CD4-positive, alpha-beta T cell (primary cell): ENCODE measurements around the gene CSF1. TPM values are rescaled to one million over a fixed set of nuclear protein-coding genes. Genes with fewer than 3 reads are reported as not detected.
A peak's percentile ranks its signal among the peaks of the same experiment; 100 is the strongest.

Source experiments
- ATAC-seq: fragments of 200-7000 bp; cut with Tn5 transposase; one replicate; pipeline ENCODE4 v1.10.0; 2022; ENCODE audit warnings: mild to moderate bottlenecking; ENCODE audit not compliant: poor library complexity
- CTCF ChIA-PET: fragments of 350-600 bp; sonication (Branson Sonifier 250); formaldehyde crosslinking; loops from one replicate; lab custom pipeline; 2021; ENCODE audit warnings: antibody characterized with exemption, inconsistent platforms; lab: Charles Lee
- POLR2A ChIA-PET: fragments of 350-600 bp; sonication (Branson Sonifier 250); formaldehyde crosslinking; loops from one replicate; lab custom pipeline; 2021; ENCODE audit warnings: antibody characterized with exemption, inconsistent platforms; lab: Charles Lee
- DNase-seq, 14 experiments: peaks; one replicate each; pipeline ENCODE4 v3.0.0-alpha.2; 2013 to 2020; ENCODE audit warnings: mixed read lengths in 2 of 14
- H3K27ac ChIP-seq, 2 donors: one replicate each; pipeline versions ENCODE4 v1.5.1 to v1.7.0; 2013; ENCODE audit warnings: low read length in 2 of 2, low read depth in 1 of 2, mild to moderate bottlenecking in 1 of 2
- H3K27me3 ChIP-seq, 2 experiments: 1 replicate in 1 of 2; 2 replicates in 1 of 2; pipeline versions ENCODE4 v1.6.1 to v1.7.0; 2013; ENCODE audit warnings: low read length in 2 of 2, control low read depth in 1 of 2, mild to moderate bottlenecking in 1 of 2, moderate library complexity in 1 of 2; ENCODE audit not compliant: insufficient read depth in 2 of 2, control insufficient read depth in 1 of 2
- H3K36me3 ChIP-seq: one replicate; pipeline ENCODE4 v1.6.1; 2013; ENCODE audit warnings: low read length, control low read depth; ENCODE audit not compliant: insufficient read depth
- H3K4me1 ChIP-seq: one replicate; pipeline ENCODE4 v1.6.1; 2013; ENCODE audit warnings: low read length, control low read depth; ENCODE audit not compliant: insufficient read depth
- H3K4me3 ChIP-seq: one replicate; pipeline ENCODE4 v1.5.1; 2013; ENCODE audit warnings: mild to moderate bottlenecking, low read length, moderate library complexity
- H3K9me3 ChIP-seq, 2 experiments: 1 replicate in 1 of 2; 2 replicates in 1 of 2; pipeline versions ENCODE4 v1.6.1 to v1.7.0; 2013; ENCODE audit warnings: low read length in 2 of 2, mild to moderate bottlenecking in 2 of 2, control low read depth in 1 of 2, moderate library complexity in 1 of 2; ENCODE audit not compliant: control insufficient read depth in 1 of 2, insufficient read depth in 1 of 2
- H3K27ac Mint-ChIP-seq: one replicate; pipeline ENCODE4 v1.8.0; 2020; ENCODE audit warnings: mixed read lengths
- H3K27me3 Mint-ChIP-seq: one replicate; pipeline ENCODE4 v1.8.0; 2021; ENCODE audit warnings: mixed read lengths
- H3K36me3 Mint-ChIP-seq: one replicate; pipeline ENCODE4 v1.8.0; 2021; ENCODE audit warnings: low read depth, mixed read lengths
- H3K4me1 Mint-ChIP-seq: one replicate; pipeline ENCODE4 v1.8.0; 2021; ENCODE audit warnings: low read depth, mixed read lengths
- H3K4me3 Mint-ChIP-seq: one replicate; pipeline ENCODE4 v1.8.0; 2020; ENCODE audit warnings: mild to moderate bottlenecking, mixed read lengths
- H3K9me3 Mint-ChIP-seq: one replicate; pipeline ENCODE4 v1.8.0; 2020; ENCODE audit warnings: mixed read lengths
- intact Hi-C, 2 experiments: fragments of 100-400 bp; cut with DNase I in 1 of 2; cut with micrococcal nuclease in 1 of 2; formaldehyde crosslinking; loops; one replicate each; pipeline versions ENCODE4 v1.15.1 to v1.9.0; 2023 to 2025; cut with DNase I, micrococcal nuclease
- total RNA-seq, 174 experiments: library from RNA in 2 of 174; stranded (reverse) in 2 of 174; gene quantifications; one replicate each; pipeline ENCODE4 v1.2.3 and lab custom pipeline; 2021 to 2026
- TF ChIP-seq, protein P1 (sequence below): fragments of 200-600 bp; IDR thresholded peaks from one replicate; pipeline ENCODE4 v1.8.0; 2022; ENCODE audit warnings: antibody characterized with exemption, mild to moderate bottlenecking

Gene CSF1
- total RNA-seq, 2 experiments from 2014 or later: 6.5 to 6.7 TPM

DNA sequence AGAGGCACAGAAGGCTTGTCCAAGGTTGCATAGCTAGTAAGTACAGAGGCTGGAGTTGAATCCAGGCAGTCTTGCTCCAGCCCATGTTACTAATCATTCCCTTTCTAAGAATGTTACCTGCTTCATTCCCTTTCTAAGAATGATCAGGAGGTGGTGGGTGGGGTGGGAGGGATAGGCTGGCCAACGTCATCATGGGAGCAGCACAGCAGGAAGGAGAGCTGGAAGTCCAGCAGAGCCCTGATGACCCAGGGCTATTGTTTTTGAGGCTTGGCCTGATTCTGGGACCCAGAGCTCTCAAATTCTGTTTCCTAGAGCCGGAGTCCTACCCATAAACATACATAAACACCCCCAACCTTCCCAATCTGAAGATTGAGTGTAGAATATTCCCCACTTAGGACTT, 11.8 kb upstream of the CSF1 start:
- no peaks in the 10 kb centered on the region for H3K36me3 ChIP-seq
- intact Hi-C loops: no loop called here
- H3K36me3 Mint-ChIP-seq: no peaks in the 10 kb centered on the region
- no peaks in the 10 kb centered on the region for H3K27me3 Mint-ChIP-seq
- no peak overlapping the region for H3K27ac ChIP-seq
- H3K4me1 ChIP-seq: peaks cover 30% of the 10 kb centered on the region
- TF ChIP-seq, protein P1, sequence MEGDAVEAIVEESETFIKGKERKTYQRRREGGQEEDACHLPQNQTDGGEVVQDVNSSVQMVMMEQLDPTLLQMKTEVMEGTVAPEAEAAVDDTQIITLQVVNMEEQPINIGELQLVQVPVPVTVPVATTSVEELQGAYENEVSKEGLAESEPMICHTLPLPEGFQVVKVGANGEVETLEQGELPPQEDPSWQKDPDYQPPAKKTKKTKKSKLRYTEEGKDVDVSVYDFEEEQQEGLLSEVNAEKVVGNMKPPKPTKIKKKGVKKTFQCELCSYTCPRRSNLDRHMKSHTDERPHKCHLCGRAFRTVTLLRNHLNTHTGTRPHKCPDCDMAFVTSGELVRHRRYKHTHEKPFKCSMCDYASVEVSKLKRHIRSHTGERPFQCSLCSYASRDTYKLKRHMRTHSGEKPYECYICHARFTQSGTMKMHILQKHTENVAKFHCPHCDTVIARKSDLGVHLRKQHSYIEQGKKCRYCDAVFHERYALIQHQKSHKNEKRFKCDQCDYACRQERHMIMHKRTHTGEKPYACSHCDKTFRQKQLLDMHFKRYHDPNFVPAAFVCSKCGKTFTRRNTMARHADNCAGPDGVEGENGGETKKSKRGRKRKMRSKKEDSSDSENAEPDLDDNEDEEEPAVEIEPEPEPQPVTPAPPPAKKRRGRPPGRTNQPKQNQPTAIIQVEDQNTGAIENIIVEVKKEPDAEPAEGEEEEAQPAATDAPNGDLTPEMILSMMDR: no peak
- H3K9me3 Mint-ChIP-seq: no peaks in the 10 kb centered on the region
- no peak overlapping the region for H3K4me3 ChIP-seq
- peaks cover 7% of the 10 kb centered on the region for H3K4me1 Mint-ChIP-seq
- H3K27me3 ChIP-seq: no peaks in the 10 kb centered on the region
- POLR2A ChIA-PET: no interaction called here
- ATAC-seq (no peak), DNase-seq (no peak)
- no peaks in the 10 kb centered on the region for H3K9me3 ChIP-seq
- no peak overlapping the region for H3K4me3 Mint-ChIP-seq
- CTCF ChIA-PET: no interaction called here
- no peak overlapping the region for H3K27ac Mint-ChIP-seq

DNA sequence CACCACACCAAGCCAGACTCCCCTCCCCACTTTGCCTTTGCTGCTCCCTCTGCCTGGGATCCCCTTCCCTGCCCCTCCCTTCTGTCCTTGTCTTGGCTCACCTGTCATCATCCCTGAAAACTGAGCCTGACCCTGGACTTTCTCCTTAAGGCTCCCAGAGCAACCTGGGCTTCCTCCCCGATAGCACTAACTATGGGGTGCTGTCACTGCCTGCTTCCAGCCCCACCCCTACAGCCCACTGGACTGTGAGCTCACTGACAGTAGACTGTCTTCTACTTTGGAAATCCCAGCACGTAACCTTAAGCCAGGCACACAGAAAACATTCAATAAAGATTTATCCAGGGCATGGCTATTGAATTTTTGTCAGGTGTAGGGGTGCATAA, 9.5 kb upstream of the CSF1 start:
- Histone ChIP-seq H3K4me1 (peaks cover 25% of the 10 kb centered on the region), H3K27ac (no peak overlapping the region), H3K4me3 (no peak overlapping the region), H3K27me3 (no peaks in the 10 kb centered on the region), H3K36me3 (no peaks in the 10 kb centered on the region), H3K9me3 (no peaks in the 10 kb centered on the region)
- ChIA-PET CTCF (no interaction called here), POLR2A (no interaction called here)
- Mint-ChIP-seq H3K4me3 (no peak overlapping the region), H3K27ac (no peak overlapping the region), H3K27me3 (no peaks in the 10 kb centered on the region), H3K36me3 (no peaks in the 10 kb centered on the region), H3K4me1 (peaks cover 16% of the 10 kb centered on the region), H3K9me3 (no peaks in the 10 kb centered on the region)
- TF ChIP-seq, protein P1: no peak
- DNase-seq: no peak
- intact Hi-C loops: no loop called here
- ATAC-seq: no peak

DNA sequence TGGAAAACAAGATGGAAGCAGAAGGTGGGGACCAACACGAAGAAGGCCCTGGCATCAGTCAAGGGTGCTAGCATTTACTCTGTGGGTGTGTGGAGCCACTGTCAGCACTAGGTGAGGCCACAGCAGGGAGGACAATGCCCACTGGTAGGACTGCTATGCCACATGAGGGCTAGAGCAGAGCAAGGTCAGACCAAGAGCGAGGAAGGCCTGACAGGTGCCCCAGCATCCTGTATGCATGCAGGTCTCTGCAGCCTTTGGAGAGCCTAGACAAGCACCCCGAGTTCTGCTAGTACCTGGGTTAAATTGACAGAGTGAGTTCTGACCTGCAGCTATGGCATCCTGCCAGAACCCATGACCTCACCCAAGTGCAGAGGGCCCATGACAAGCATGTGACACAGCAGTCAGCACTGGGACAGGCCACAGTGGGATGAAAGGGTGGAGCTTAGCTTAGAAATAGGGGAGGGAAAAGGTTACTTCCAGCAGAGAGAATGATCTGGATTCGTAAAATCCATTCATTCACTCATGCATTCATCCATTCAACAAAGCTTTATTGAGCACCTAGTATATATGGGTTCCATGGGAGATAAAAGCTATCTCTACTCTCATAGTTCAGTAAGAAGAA, 9.0 kb upstream of the CSF1 start:
- intact Hi-C loops: no loop called here
- Mint-ChIP-seq H3K36me3 (no peaks in the 10 kb centered on the region), H3K27ac (no peak overlapping the region), H3K9me3 (no peaks in the 10 kb centered on the region), H3K27me3 (no peaks in the 10 kb centered on the region), H3K4me1 (peaks cover 21% of the 10 kb centered on the region), H3K4me3 (no peak overlapping the region)
- Histone ChIP-seq H3K9me3 (no peaks in the 10 kb centered on the region), H3K4me1 (peaks cover 26% of the 10 kb centered on the region), H3K27ac (no peak overlapping the region), H3K27me3 (no peaks in the 10 kb centered on the region), H3K36me3 (no peaks in the 10 kb centered on the region), H3K4me3 (no peak overlapping the region)
- ChIA-PET CTCF (no interaction called here), POLR2A (no interaction called here)
- TF ChIP-seq, protein P1: no peak
- DNase-seq (peak in 3 of 14 experiments; percentile 32 to 50 (median 34)), ATAC-seq (no peak)
